Measurements from ENCODE around the gene GAREM1.

Gene GAREM1

DNA sequence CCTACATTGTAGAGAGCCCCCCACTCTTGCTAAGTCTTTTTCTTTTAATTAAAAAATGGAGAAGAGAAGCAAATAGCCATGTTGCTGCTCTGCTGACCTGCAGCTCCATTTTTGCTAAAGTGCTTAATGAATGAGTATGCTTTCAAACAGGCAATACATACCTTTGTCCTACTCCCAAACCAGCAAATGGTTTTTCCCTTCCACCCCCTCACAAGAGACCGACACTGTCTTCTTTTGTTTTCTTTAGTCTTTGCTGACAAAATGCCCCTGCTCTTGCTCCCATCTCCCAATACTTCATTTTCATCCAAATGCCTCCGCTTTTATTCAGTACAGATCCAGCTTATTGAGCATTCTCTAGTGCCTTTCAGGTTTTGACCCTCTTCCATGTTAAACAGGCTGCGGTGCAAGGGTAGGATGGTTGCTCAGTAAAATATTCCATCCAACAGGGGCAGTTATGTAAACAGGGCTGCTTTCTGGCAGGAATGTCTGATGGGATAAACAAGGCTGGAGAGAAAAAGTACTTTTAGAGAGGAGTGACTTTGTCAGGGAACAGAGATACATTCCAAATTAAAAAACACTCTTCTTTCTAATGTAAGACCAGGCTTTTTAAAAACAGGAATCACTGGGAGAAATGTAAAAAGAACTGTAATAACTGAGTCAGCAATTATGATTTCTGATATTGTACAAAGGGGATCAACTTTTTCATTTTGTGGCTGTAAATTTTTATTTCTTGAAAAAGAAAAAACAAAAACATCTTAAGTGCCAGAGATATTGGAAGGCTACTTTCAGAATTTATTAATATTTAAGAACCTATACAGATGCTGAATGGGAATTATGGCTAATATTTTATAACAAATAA lies 144.0 kb downstream of the GAREM1 start:
- TF ChIP-seq, protein P1, sequence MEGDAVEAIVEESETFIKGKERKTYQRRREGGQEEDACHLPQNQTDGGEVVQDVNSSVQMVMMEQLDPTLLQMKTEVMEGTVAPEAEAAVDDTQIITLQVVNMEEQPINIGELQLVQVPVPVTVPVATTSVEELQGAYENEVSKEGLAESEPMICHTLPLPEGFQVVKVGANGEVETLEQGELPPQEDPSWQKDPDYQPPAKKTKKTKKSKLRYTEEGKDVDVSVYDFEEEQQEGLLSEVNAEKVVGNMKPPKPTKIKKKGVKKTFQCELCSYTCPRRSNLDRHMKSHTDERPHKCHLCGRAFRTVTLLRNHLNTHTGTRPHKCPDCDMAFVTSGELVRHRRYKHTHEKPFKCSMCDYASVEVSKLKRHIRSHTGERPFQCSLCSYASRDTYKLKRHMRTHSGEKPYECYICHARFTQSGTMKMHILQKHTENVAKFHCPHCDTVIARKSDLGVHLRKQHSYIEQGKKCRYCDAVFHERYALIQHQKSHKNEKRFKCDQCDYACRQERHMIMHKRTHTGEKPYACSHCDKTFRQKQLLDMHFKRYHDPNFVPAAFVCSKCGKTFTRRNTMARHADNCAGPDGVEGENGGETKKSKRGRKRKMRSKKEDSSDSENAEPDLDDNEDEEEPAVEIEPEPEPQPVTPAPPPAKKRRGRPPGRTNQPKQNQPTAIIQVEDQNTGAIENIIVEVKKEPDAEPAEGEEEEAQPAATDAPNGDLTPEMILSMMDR (IDR thresholded peaks at IDR 0.05; ENCODE audit: borderline replicate concordance, control extremely low read depth, extremely low read depth, insufficient read depth, missing control alignments), result no peak
- in situ Hi-C loops (cut with MboI; ENCODE audit: low sequenced_read_pairs, unreplicated experiment), result no loop called here
- no peak for DNase-seq (ENCODE audit: low spot score)

- in situ Hi-C loops (cut with MboI; ENCODE audit: low sequenced_read_pairs, unreplicated experiment), result no loop called here
- TF ChIP-seq, protein P1 (IDR thresholded peaks at IDR 0.05; ENCODE audit: borderline replicate concordance, control extremely low read depth, extremely low read depth, insufficient read depth, missing control alignments), result no peak
- DNase-seq (ENCODE audit: low spot score), result no peak
Measured at GRCh38 chr18:32324181-32324580, 146.5 kb downstream of the GAREM1 start.

GRCh38 chr18:32321826-32322225 lies 148.9 kb downstream of the GAREM1 start:
- DNase-seq (ENCODE audit: low spot score), result no peak
- in situ Hi-C loops (cut with MboI; ENCODE audit: low sequenced_read_pairs, unreplicated experiment), result no loop called here

GRCh38 chr18:32319084-32319483 lies 151.6 kb downstream of the GAREM1 start:
- DNase-seq (ENCODE audit: low spot score), result no peak
- in situ Hi-C loops (cut with MboI; ENCODE audit: low sequenced_read_pairs, unreplicated experiment), result no loop called here
- TF ChIP-seq, protein P1 (IDR thresholded peaks at IDR 0.05; ENCODE audit: borderline replicate concordance, control extremely low read depth, extremely low read depth, insufficient read depth, missing control alignments), result no peak

More at GRCh38 chr18:32321826-32322225, 148.9 kb downstream of the GAREM1 start:
- TF ChIP-seq, protein P1 (IDR thresholded peaks at IDR 0.05; ENCODE audit: borderline replicate concordance, control extremely low read depth, extremely low read depth, insufficient read depth, missing control alignments), result no peak

- DNase-seq (ENCODE audit: low spot score), result no peak
- TF ChIP-seq, protein P1 (IDR thresholded peaks at IDR 0.05; ENCODE audit: borderline replicate concordance, control extremely low read depth, extremely low read depth, insufficient read depth, missing control alignments), result no peak
- in situ Hi-C loops (cut with MboI; ENCODE audit: low sequenced_read_pairs, unreplicated experiment), result no loop called here
Measured at GRCh38 chr18:32318581-32318980, 152.1 kb downstream of the GAREM1 start.

GRCh38 chr18:32317651-32318050 lies 153.0 kb downstream of the GAREM1 start:
- no peak for DNase-seq (ENCODE audit: low spot score)
- TF ChIP-seq, protein P1 (IDR thresholded peaks at IDR 0.05; ENCODE audit: borderline replicate concordance, control extremely low read depth, extremely low read depth, insufficient read depth, missing control alignments), result no peak
- in situ Hi-C loops (cut with MboI; ENCODE audit: low sequenced_read_pairs, unreplicated experiment), result no loop called here
